K562 (cell line): ENCODE results near the gene ERP29. TPM values are rescaled to one million over a fixed set of nuclear protein-coding genes. Genes with fewer than 3 reads are reported as not detected.

Experiments
- ATAC-seq: fragments of 200-7000 bp; cut with Tn5 transposase; 3 replicates; pipeline ENCODE4 v1.9.1; 2020; ENCODE audit warnings: moderate library complexity
- BruUV-seq: library from RNA; stranded (reverse); fragments of 400-500 nt; replicated peaks from 2 replicates; lab custom pipeline; 2021; lab: Mats Ljungman, UMichigan
- CTCF ChIA-PET: fragments of 300-600 bp; formaldehyde crosslinking; extraction: SDS; loops from one replicate; lab custom pipeline; 2021; ENCODE audit warnings: low intra/inter-chr PET ratio; lab: Yijun Ruan, JAX
- POLR2A ChIA-PET: fragments of 300-600, 350-650 bp; sonication (Branson Sonifier 250); formaldehyde crosslinking; extraction: SDS; loops from one replicate; lab custom pipeline; 2021; ENCODE audit warnings: antibody characterized with exemption, inconsistent platforms; lab: Yijun Ruan, JAX
- DNase-seq, 4 experiments: peaks; one replicate each; pipeline versions ENCODE4 v3.0.0 to v3.0.0-alpha.2; 2011 to 2018; ENCODE audit warnings: low spot score in 3 of 4, mixed read lengths in 3 of 4; ENCODE audit errors: extremely low read depth in 1 of 4
- FAIRE-seq: peaks from 2 replicates; lab custom pipeline; 2011; peaks lifted over from hg19 to GRCh38; lab: Jason Lieb, UNC
- H2AFZ ChIP-seq: 2 replicates; pipeline ENCODE4 v1.6.0; 2011; ENCODE audit warnings: low read depth, low read length, control low read depth, inconsistent platforms
- H3K27ac ChIP-seq: fragments of 200-600 bp; 3 replicates; pipeline ENCODE4 v1.8.0; 2011; ENCODE audit warnings: low read depth, mild to moderate bottlenecking, control low read depth, inconsistent platforms, low read length, moderate library complexity, mixed read lengths; ENCODE audit errors: extremely low read depth
- H3K27me3 ChIP-seq, 2 experiments: fragments of 300-600 bp in 1 of 2; 2 replicates in 1 of 2; 3 replicates in 1 of 2; pipeline versions ENCODE4 v1.6.0 to v1.8.0; 2011; ENCODE audit warnings: inconsistent platforms in 2 of 2, low read length in 2 of 2, mild to moderate bottlenecking in 1 of 2, mixed read lengths in 1 of 2, moderate library complexity in 1 of 2; ENCODE audit not compliant: control insufficient read depth in 2 of 2, insufficient read depth in 2 of 2
- H3K36me3 ChIP-seq: fragments of 300-600 bp; 3 replicates; pipeline ENCODE4 v1.8.0; 2011; ENCODE audit warnings: mild to moderate bottlenecking, low read length, inconsistent platforms; ENCODE audit not compliant: control insufficient read depth, insufficient read depth
- H3K4me1 ChIP-seq, 2 experiments: fragments of 200-600 bp in 1 of 2; replicated peaks in 1 of 2; 2 replicates in 1 of 2; 3 replicates in 1 of 2; pipeline versions ENCODE4 v1.5.1 to v1.8.0; 2011; ENCODE audit warnings: inconsistent platforms in 2 of 2, low read length in 2 of 2, mild to moderate bottlenecking in 1 of 2, mixed read lengths in 1 of 2, moderate library complexity in 1 of 2; ENCODE audit not compliant: control insufficient read depth in 2 of 2, insufficient read depth in 2 of 2
- H3K4me2 ChIP-seq: 2 replicates; pipeline ENCODE4 v1.6.1; 2011; ENCODE audit warnings: low read length, control low read depth, inconsistent platforms, mixed read lengths; ENCODE audit not compliant: insufficient read depth
- H3K4me3 ChIP-seq: fragments of 200-600 bp; sonication (generic), shearing (Covaris generic); 2 replicates; pipeline ENCODE4 v1.5.1; 2016; ENCODE audit warnings: control low read depth, inconsistent platforms
- H3K79me2 ChIP-seq: fragments of 200-600 bp; 3 replicates; pipeline ENCODE4 v1.8.0; 2011; ENCODE audit warnings: low read length, inconsistent platforms; ENCODE audit not compliant: control insufficient read depth, insufficient read depth
- H3K9ac ChIP-seq, 2 experiments: 2 replicates each; pipeline versions ENCODE4 v1.6.0 to v1.6.1; 2011; ENCODE audit warnings: low read depth in 2 of 2, low read length in 2 of 2, control low read depth in 1 of 2, inconsistent platforms in 1 of 2, mild to moderate bottlenecking in 1 of 2, mixed read lengths in 1 of 2; ENCODE audit not compliant: insufficient read depth in 1 of 2
- H3K9me1 ChIP-seq: one replicate; pipeline ENCODE4 v1.6.0; 2011; ENCODE audit warnings: inconsistent platforms, mild to moderate bottlenecking, low read length, moderate library complexity; ENCODE audit not compliant: control insufficient read depth, insufficient read depth
- H3K9me3 ChIP-seq: replicated peaks from 2 replicates; pipeline ENCODE4 v1.5.1; 2011; ENCODE audit warnings: low read depth, low read length, inconsistent platforms; ENCODE audit not compliant: control insufficient read depth, insufficient read depth
- H4K20me1 ChIP-seq: replicated peaks from 2 replicates; pipeline ENCODE4 v1.6.1; 2011; ENCODE audit warnings: low read length, inconsistent platforms, mixed read lengths; ENCODE audit not compliant: control insufficient read depth, insufficient read depth
- CHCHD3 ChIP-seq: fragments of 250-450 bp; sonication (Bioruptor Pico); IDR thresholded peaks from 2 replicates; pipeline ENCODE4 v2.1.2; 2022; ENCODE audit warnings: mild to moderate bottlenecking
- DACH1 ChIP-seq: fragments of 450-650 bp; IDR thresholded peaks from 2 replicates; pipeline ENCODE4 v1.6.1; 2018; ENCODE audit not compliant: partially characterized antibody
- HSF4 ChIP-seq: fragments of 250-450 bp; sonication (Bioruptor Pico); IDR thresholded peaks from 2 replicates; pipeline ENCODE4 v2.1.2; 2022; ENCODE audit warnings: mild to moderate bottlenecking, moderate library complexity, borderline replicate concordance
- KDM4B ChIP-seq, 2 experiments: fragments of 450-650 bp in 1 of 2; sonication (generic) in 1 of 2; IDR thresholded peaks; 2 replicates each; pipeline ENCODE4 v1.6.1; 2016 to 2017; ENCODE audit warnings: borderline replicate concordance in 2 of 2, antibody characterized with exemption in 1 of 2, low read depth in 1 of 2, mild to moderate bottlenecking in 1 of 2
- PHB2 ChIP-seq: fragments of 450-650 bp; IDR thresholded peaks from 2 replicates; pipeline ENCODE4 v1.6.1; 2017; ENCODE audit warnings: low read depth
- PML ChIP-seq: IDR thresholded peaks from 2 replicates; pipeline ENCODE4 v1.6.1; 2012; ENCODE audit warnings: low read length, inconsistent platforms
- POU5F1 ChIP-seq: fragments of 150-350 bp; IDR thresholded peaks from 2 replicates; pipeline ENCODE4 v1.6.1; 2014; ENCODE audit warnings: borderline replicate concordance, low read length, low read depth, mild to moderate bottlenecking; ENCODE audit not compliant: partially characterized antibody
- SAFB2 ChIP-seq: fragments of 200-400 bp; formaldehyde crosslinking; IDR thresholded peaks from 2 replicates; pipeline ENCODE4 v1.6.1; 2018; ENCODE audit warnings: borderline replicate concordance, low read length, low read depth, moderate library complexity; ENCODE audit not compliant: severe bottlenecking
- SLC30A9 ChIP-seq: fragments of 250-450 bp; sonication (Bioruptor Pico); IDR thresholded peaks from 2 replicates; pipeline ENCODE4 v1.8.0; 2022; ENCODE audit warnings: mild to moderate bottlenecking, moderate library complexity
- SMARCE1 ChIP-seq: fragments of 450-650 bp; IDR thresholded peaks from 2 replicates; pipeline ENCODE4 v1.7.1; 2016; ENCODE audit warnings: mild to moderate bottlenecking
- XRCC4 ChIP-seq: IDR thresholded peaks from one replicate; pipeline ENCODE4 v1.6.1; 2011; ENCODE audit not compliant: insufficient read depth, insufficient read length; ENCODE audit errors: extremely low read depth
- ZNF217 ChIP-seq: sonication (generic); formaldehyde crosslinking; IDR thresholded peaks from 2 replicates; pipeline ENCODE4 v1.8.0; 2022; ENCODE audit warnings: mild to moderate bottlenecking, missing genetic modification reagents
- ZNF311 ChIP-seq: fragments of 250-450 bp; sonication (Bioruptor Pico); IDR thresholded peaks from 2 replicates; pipeline ENCODE4 v1.4.0; 2020; ENCODE audit warnings: mild to moderate bottlenecking, moderate library complexity
- ZNF445 ChIP-seq: fragments of 250-450 bp; sonication (Bioruptor Pico); IDR thresholded peaks from 2 replicates; pipeline ENCODE4 v1.4.0; 2020; ENCODE audit warnings: low read depth, mild to moderate bottlenecking, moderate library complexity
- ZNF695 ChIP-seq: fragments of 450-650 bp; formaldehyde crosslinking; IDR thresholded peaks from 2 replicates; pipeline ENCODE4 v1.4.0; 2020; ENCODE audit warnings: mild to moderate bottlenecking, moderate library complexity
- ZSCAN29 ChIP-seq: fragments of 450-650 bp; IDR thresholded peaks from 2 replicates; pipeline ENCODE4 v1.6.1; 2017
- WGBS: fragments of 100-300 bp; shearing (Covaris generic); methylation state at CpG from one replicate; pipeline ENCODE4 v1.1.6; 2016; ENCODE audit warnings: low coverage, mixed read lengths; ENCODE audit not compliant: insufficient coverage; ENCODE audit errors: missing lambda C conversion rate; 5-methylcytosine and 5-hydroxymethylcytosine counted together
- in situ Hi-C: fragments of 300-500 bp; cut with MboI; formaldehyde crosslinking; loops from 4 replicates; pipeline ENCODE4 v1.15.0; 2018; ENCODE audit warnings: inconsistent platforms, mixed read lengths
- intact Hi-C: fragments of 100-400 bp; cut with micrococcal nuclease; formaldehyde crosslinking; loops from 2 replicates; pipeline ENCODE4 v1.14.2; 2022
- polyA plus RNA-seq, 8 experiments: library from polyadenylated mRNA; depleted of rRNA in 4 of 8; stranded (reverse) in 5 of 8; unstranded in 3 of 8; fragments of >200 nt; fragmentation: Nextera tagmentation in 2 of 8; fragmentation: Illumina TruSeq in 1 of 8; extraction: Ambion mirVana in 2 of 8; extraction: Trizol in 1 of 8; gene quantifications; 2 replicates each; pipeline versions ENCODE4 v1.2.1 to v1.2.3, GENCODE V29; 2011 to 2014; ENCODE audit warnings: inconsistent platforms in 1 of 8, missing spikeins in 1 of 8
- total RNA-seq, 7 experiments: library from RNA; depleted of rRNA in 6 of 7; stranded (reverse); fragments of >200 nt in 6 of 7; fragmentation: Illumina TruSeq in 2 of 7; extraction: Trizol in 2 of 7; gene quantifications; 2 replicates each; pipeline versions ENCODE4 v1.2.1 to v1.2.3, GENCODE V29; 2011 to 2021; ENCODE audit warnings: low replicate concordance in 1 of 7
- TF ChIP-seq, protein P1 (sequence below), 2 experiments: fragments of 450-650 bp in 1 of 2; IDR thresholded peaks; 2 replicates each; pipeline ENCODE4 v1.6.1; 2011 to 2017; ENCODE audit warnings: low read depth in 2 of 2, antibody characterized with exemption in 1 of 2, borderline replicate concordance in 1 of 2, low read length in 1 of 2, mild to moderate bottlenecking in 1 of 2, mixed read lengths in 1 of 2; ENCODE audit not compliant: control insufficient read depth in 1 of 2
- TF ChIP-seq, protein P2 (sequence below), 2 experiments: IDR thresholded peaks; 2 replicates each; pipeline ENCODE4 v1.6.1; 2012; ENCODE audit warnings: improper control_type of control experiment in 2 of 2, low read depth in 2 of 2, low read length in 2 of 2, borderline replicate concordance in 1 of 2

Gene ERP29
- total and polyA plus RNA-seq, 9 of the 15 experiments (the other 6 are each of a cell fraction or from before 2014, with no cell fraction given) = 42.4 to 146 (median 111) TPM

GRCh38 chr12:112017041-112017440 is 3.8 kb downstream of the ERP29 start:
- no peaks in the 10 kb centered on the region for H3K9me1 ChIP-seq
- peaks cover 13 to 20% of the 10 kb centered on the region in 2 experiments; a peak in 4 of 5 replicates for H3K4me1 ChIP-seq
- intact Hi-C loops = loop anchor here (10.0 kb wide), 1 partner anchor 368 kb away; the partner anchor contains the start of gene HECTD4
- peaks cover 87% of the 10 kb centered on the region for H3K79me2 ChIP-seq
- peak; percentile 44 for FAIRE-seq
- ATAC-seq = no peak
- TF ChIP-seq CHCHD3 (CRISPR knock-in tag) (no peak), POU5F1 (no peak), KDM4B (IDR thresholded peaks at IDR 0.05; ENCODE audit: borderline replicate concordance in 2 of 2, low read depth in 1 of 2) (no peak), ZSCAN29 (no peak), ZNF311 (no peak), SMARCE1 (no peak), PML (no peak), ZNF217 (CRISPR knock-in tag) (no peak), ZNF445 (no peak), XRCC4 (no peak), SAFB2 (no peak), HSF4 (CRISPR knock-in tag) (no peak), DACH1 (no peak), SLC30A9 (no peak), PHB2 (no peak), ZNF695 (CRISPR knock-in tag) (no peak)
- TF ChIP-seq, protein P1, sequence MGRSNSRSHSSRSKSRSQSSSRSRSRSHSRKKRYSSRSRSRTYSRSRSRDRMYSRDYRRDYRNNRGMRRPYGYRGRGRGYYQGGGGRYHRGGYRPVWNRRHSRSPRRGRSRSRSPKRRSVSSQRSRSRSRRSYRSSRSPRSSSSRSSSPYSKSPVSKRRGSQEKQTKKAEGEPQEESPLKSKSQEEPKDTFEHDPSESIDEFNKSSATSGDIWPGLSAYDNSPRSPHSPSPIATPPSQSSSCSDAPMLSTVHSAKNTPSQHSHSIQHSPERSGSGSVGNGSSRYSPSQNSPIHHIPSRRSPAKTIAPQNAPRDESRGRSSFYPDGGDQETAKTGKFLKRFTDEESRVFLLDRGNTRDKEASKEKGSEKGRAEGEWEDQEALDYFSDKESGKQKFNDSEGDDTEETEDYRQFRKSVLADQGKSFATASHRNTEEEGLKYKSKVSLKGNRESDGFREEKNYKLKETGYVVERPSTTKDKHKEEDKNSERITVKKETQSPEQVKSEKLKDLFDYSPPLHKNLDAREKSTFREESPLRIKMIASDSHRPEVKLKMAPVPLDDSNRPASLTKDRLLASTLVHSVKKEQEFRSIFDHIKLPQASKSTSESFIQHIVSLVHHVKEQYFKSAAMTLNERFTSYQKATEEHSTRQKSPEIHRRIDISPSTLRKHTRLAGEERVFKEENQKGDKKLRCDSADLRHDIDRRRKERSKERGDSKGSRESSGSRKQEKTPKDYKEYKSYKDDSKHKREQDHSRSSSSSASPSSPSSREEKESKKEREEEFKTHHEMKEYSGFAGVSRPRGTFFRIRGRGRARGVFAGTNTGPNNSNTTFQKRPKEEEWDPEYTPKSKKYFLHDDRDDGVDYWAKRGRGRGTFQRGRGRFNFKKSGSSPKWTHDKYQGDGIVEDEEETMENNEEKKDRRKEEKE (IDR thresholded peaks at IDR 0.05; ENCODE audit: borderline replicate concordance in 1 of 2, control insufficient read depth in 1 of 2, low read depth in 2 of 2, low read length in 1 of 2) = no peak
- TF ChIP-seq, protein P2, sequence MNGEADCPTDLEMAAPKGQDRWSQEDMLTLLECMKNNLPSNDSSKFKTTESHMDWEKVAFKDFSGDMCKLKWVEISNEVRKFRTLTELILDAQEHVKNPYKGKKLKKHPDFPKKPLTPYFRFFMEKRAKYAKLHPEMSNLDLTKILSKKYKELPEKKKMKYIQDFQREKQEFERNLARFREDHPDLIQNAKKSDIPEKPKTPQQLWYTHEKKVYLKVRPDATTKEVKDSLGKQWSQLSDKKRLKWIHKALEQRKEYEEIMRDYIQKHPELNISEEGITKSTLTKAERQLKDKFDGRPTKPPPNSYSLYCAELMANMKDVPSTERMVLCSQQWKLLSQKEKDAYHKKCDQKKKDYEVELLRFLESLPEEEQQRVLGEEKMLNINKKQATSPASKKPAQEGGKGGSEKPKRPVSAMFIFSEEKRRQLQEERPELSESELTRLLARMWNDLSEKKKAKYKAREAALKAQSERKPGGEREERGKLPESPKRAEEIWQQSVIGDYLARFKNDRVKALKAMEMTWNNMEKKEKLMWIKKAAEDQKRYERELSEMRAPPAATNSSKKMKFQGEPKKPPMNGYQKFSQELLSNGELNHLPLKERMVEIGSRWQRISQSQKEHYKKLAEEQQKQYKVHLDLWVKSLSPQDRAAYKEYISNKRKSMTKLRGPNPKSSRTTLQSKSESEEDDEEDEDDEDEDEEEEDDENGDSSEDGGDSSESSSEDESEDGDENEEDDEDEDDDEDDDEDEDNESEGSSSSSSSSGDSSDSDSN (IDR thresholded peaks at IDR 0.05; ENCODE audit: borderline replicate concordance in 1 of 2, low read depth in 2 of 2, low read length in 2 of 2) = no peak
- H3K9ac ChIP-seq = no peak overlapping the region
- ChIA-PET POLR2A (no interaction called here), CTCF (no interaction called here)
- in situ Hi-C loops = no loop called here
- no peak overlapping the region for H3K27ac ChIP-seq
- WGBS = 86% methylated on average over 1 of the region's 1 CpG
- no peak overlapping the region for H2AFZ ChIP-seq
- no TSS peak for BruUV-seq
- peaks cover 68% of the 10 kb centered on the region for H3K36me3 ChIP-seq
- no peak for DNase-seq
- H3K9me3 ChIP-seq = no peaks in the 10 kb centered on the region
- H3K4me2 ChIP-seq = no peak overlapping the region
- 0 out of 2 replicates have a peak, but pooled peaks cover under 1% of the 10 kb centered on the region for H4K20me1 ChIP-seq
- H3K27me3 ChIP-seq = no peaks in the 10 kb centered on the region
- no peak overlapping the region for H3K4me3 ChIP-seq
